HepG2 (cell line): ENCODE measurements around the gene TIMM44. TPM values are rescaled to one million over a fixed set of nuclear protein-coding genes. Genes with fewer than 3 reads are reported as not detected.

Experiments used
- ATAC-seq: fragments of 200-7000 bp; cut with Tn5 transposase; 3 replicates; pipeline ENCODE4 v1.9.1; 2020; ENCODE audit warnings: mild to moderate bottlenecking, moderate library complexity
- BruUV-seq: library from RNA; stranded (reverse); fragments of 400-500 nt; replicated peaks from 2 replicates; lab custom pipeline; 2021; lab: Mats Ljungman, UMichigan
- CTCF ChIA-PET: fragments of 300-600 bp; formaldehyde crosslinking; extraction: SDS; loops from one replicate; lab custom pipeline; 2021; ENCODE audit warnings: low total read pairs, inconsistent platforms, low intra/inter-chr PET ratio; lab: Yijun Ruan, JAX
- POLR2A ChIA-PET: fragments of 350-600 bp; sonication (Branson Sonifier 250); formaldehyde crosslinking; loops from one replicate; lab custom pipeline; 2020; ENCODE audit warnings: antibody characterized with exemption, inconsistent platforms; lab: Yijun Ruan, JAX
- DNase-seq: peaks from one replicate; pipeline ENCODE4 v3.0.0-alpha.2; 2015; ENCODE audit warnings: low spot score
- FAIRE-seq: peaks from 3 replicates; lab custom pipeline; 2011; peaks lifted over from hg19 to GRCh38; lab: Jason Lieb, UNC
- H2AFZ ChIP-seq: one replicate; pipeline ENCODE4 v1.6.1; 2011; ENCODE audit warnings: low read length, inconsistent platforms
- H3K27ac ChIP-seq: fragments of 300-600 bp; 3 replicates; pipeline ENCODE4 v1.8.0; 2011; ENCODE audit warnings: mixed run types, mild to moderate bottlenecking, mixed read lengths, low read length, inconsistent platforms; ENCODE audit not compliant: insufficient read depth; ENCODE audit errors: extremely low read length
- H3K27me3 ChIP-seq, 2 experiments: fragments of 200-600 bp in 1 of 2; 2 replicates in 1 of 2; 3 replicates in 1 of 2; pipeline versions ENCODE4 v1.6.0 to v1.8.0; 2011; ENCODE audit warnings: low read length in 2 of 2, mild to moderate bottlenecking in 2 of 2, moderate library complexity in 2 of 2, inconsistent platforms in 1 of 2; ENCODE audit not compliant: insufficient read depth in 2 of 2, control insufficient read depth in 1 of 2
- H3K36me3 ChIP-seq, 2 experiments: fragments of 200-600 bp in 1 of 2; replicated peaks in 1 of 2; 2 replicates in 1 of 2; 3 replicates in 1 of 2; pipeline versions ENCODE4 v1.5.1 to v1.8.0; 2011; ENCODE audit warnings: low read length in 2 of 2, inconsistent platforms in 1 of 2; ENCODE audit not compliant: insufficient read depth in 2 of 2, control insufficient read depth in 1 of 2
- H3K4me1 ChIP-seq: 2 replicates; pipeline ENCODE4 v1.5.1; 2012; ENCODE audit warnings: low read length, inconsistent platforms; ENCODE audit not compliant: insufficient read depth
- H3K4me2 ChIP-seq: 2 replicates; pipeline ENCODE4 v1.6.0; 2011; ENCODE audit warnings: low read depth, low read length, inconsistent platforms
- H3K4me3 ChIP-seq, 3 experiments: fragments of 200-600 bp in 1 of 3; sonication (generic), shearing (Covaris generic) in 1 of 3; replicated peaks in 1 of 3; 2 replicates each; pipeline ENCODE4 v1.5.1; 2011 to 2016; ENCODE audit warnings: low read length in 3 of 3, inconsistent platforms in 2 of 3, low read depth in 2 of 3, mild to moderate bottlenecking in 2 of 3, control low read depth in 1 of 3, mixed read lengths in 1 of 3; ENCODE audit not compliant: insufficient read depth in 1 of 3
- H3K79me2 ChIP-seq: one replicate; pipeline ENCODE4 v1.6.1; 2011; ENCODE audit warnings: low read length, inconsistent platforms; ENCODE audit not compliant: insufficient read depth
- H3K9ac ChIP-seq: 2 replicates; pipeline ENCODE4 v1.6.0; 2011; ENCODE audit warnings: mild to moderate bottlenecking, low read depth, low read length, inconsistent platforms; ENCODE audit not compliant: insufficient read depth
- H3K9me3 ChIP-seq: 2 replicates; pipeline ENCODE4 v1.5.1; 2012; ENCODE audit warnings: mild to moderate bottlenecking, low read length
- H4K20me1 ChIP-seq: 2 replicates; pipeline ENCODE4 v1.6.0; 2011; ENCODE audit warnings: inconsistent platforms, mild to moderate bottlenecking, low read length, moderate library complexity; ENCODE audit not compliant: insufficient read depth
- FOXP4 ChIP-seq: sonication (generic); formaldehyde crosslinking; IDR thresholded peaks from 2 replicates; pipeline ENCODE4 v1.4.0; 2020; ENCODE audit warnings: missing genetic modification reagents
- MTA1 ChIP-seq: sonication (generic); formaldehyde crosslinking; IDR thresholded peaks from 2 replicates; pipeline ENCODE4 v1.4.0; 2020; ENCODE audit warnings: missing genetic modification reagents, mild to moderate bottlenecking, borderline replicate concordance
- MXD3 ChIP-seq: IDR thresholded peaks from 2 replicates; pipeline ENCODE4 v1.6.1; 2016; ENCODE audit warnings: mild to moderate bottlenecking, missing biosample characterization, missing genetic modification reagents
- STAT6 ChIP-seq: sonication (generic); formaldehyde crosslinking; IDR thresholded peaks from 2 replicates; pipeline ENCODE4 v1.4.0; 2020; ENCODE audit warnings: missing genetic modification reagents, mild to moderate bottlenecking, borderline replicate concordance
- TAF15 ChIP-seq: fragments of 200-400 bp; formaldehyde crosslinking; IDR thresholded peaks from one replicate; pipeline ENCODE4 v1.6.1; 2018; ENCODE audit warnings: mild to moderate bottlenecking, low read depth, low read length; ENCODE audit not compliant: poor library complexity, severe bottlenecking
- TFE3 ChIP-seq: IDR thresholded peaks from 2 replicates; pipeline ENCODE4 v1.6.1; 2016
- ZBTB25 ChIP-seq: IDR thresholded peaks from 2 replicates; pipeline ENCODE4 v1.6.1; 2018; ENCODE audit warnings: missing genetic modification reagents
- ZBTB8A ChIP-seq: sonication (generic); formaldehyde crosslinking; IDR thresholded peaks from 2 replicates; pipeline ENCODE4 v1.4.0; 2020; ENCODE audit warnings: mild to moderate bottlenecking, low read depth, missing genetic modification reagents, borderline replicate concordance
- ZNF121 ChIP-seq: sonication (generic); formaldehyde crosslinking; IDR thresholded peaks from 2 replicates; pipeline ENCODE4 v1.5.0; 2020; ENCODE audit warnings: mild to moderate bottlenecking, missing genetic modification reagents
- ZNF451 ChIP-seq: sonication (generic); formaldehyde crosslinking; IDR thresholded peaks from 2 replicates; pipeline ENCODE4 v1.5.0; 2020; ENCODE audit warnings: mild to moderate bottlenecking, missing genetic modification reagents
- ZNF547 ChIP-seq: sonication (generic); formaldehyde crosslinking; IDR thresholded peaks from 2 replicates; pipeline ENCODE4 v1.5.1; 2020; ENCODE audit warnings: mild to moderate bottlenecking, missing genetic modification reagents
- ZNF740 ChIP-seq: sonication (generic); formaldehyde crosslinking; IDR thresholded peaks from 2 replicates; pipeline ENCODE4 v1.4.0; 2020; ENCODE audit warnings: missing genetic modification reagents
- WGBS: methylation state at CpG from one replicate; pipeline ENCODE4 v1.1.6; 2017; ENCODE audit warnings: low lambda C conversion rate; 5-methylcytosine and 5-hydroxymethylcytosine counted together
- in situ Hi-C: cut with HindIII; loops from 2 replicates; pipeline ENCODE4 v1.10.0; 2017; ENCODE audit warnings: low pct_unique_long_range_greater_than_20kb; ENCODE audit not compliant: extremely low pct_ligation_motif_present
- intact Hi-C: fragments of 100-400 bp; cut with micrococcal nuclease; formaldehyde crosslinking; loops from one replicate; pipeline ENCODE4 v1.10.0; 2022; ENCODE audit not compliant: unreplicated experiment
- polyA plus RNA-seq, 8 experiments: library from polyadenylated mRNA; depleted of rRNA in 3 of 8; stranded (reverse) in 7 of 8; unstranded in 1 of 8; fragments of >200 nt; fragmentation: Illumina TruSeq in 4 of 8; extraction: Trizol in 4 of 8; gene quantifications; 2 replicates each; pipeline versions ENCODE4 v1.2.1 to v1.2.3, GENCODE V29; 2011 to 2016; ENCODE audit warnings: low read depth in 4 of 8, missing spikeins in 1 of 8, mixed read lengths in 1 of 8; ENCODE audit not compliant: insufficient read depth in 1 of 8
- total RNA-seq, 5 experiments: library from RNA; depleted of rRNA; stranded (reverse); fragments of >200 nt; fragmentation: Illumina TruSeq; extraction: Trizol; gene quantifications; 2 replicates each; pipeline ENCODE4 v1.2.3, GENCODE V29; 2016; ENCODE audit warnings: low read depth in 1 of 5

The TIMM44 gene
- total and polyA plus RNA-seq, 2 of the 13 experiments (the other 11 are each of a cell fraction or from before 2014, with no cell fraction given) = 42.9 to 72.6 TPM

GRCh38 chr19:7888145-7888825 is 55.2 kb downstream of the TIMM44 start, which contains the start of gene LRRC8E:
Gene LRRC8E, plus strand, starts transcription at chr19:7888510. Its CDS starts 7,094 bp downstream, at chr19:7895604.
- CTCF ChIA-PET = no interaction called here
- BruUV-seq = no TSS peak
- H3K27me3 ChIP-seq = no peaks in the 10 kb centered on the region
- peak within 1 kb of the TSS; percentile 86 for H3K9ac ChIP-seq
- POLR2A ChIA-PET = interaction anchor here (0.8 to 8.1 kb wide), 12 partner anchors 9 to 57 kb away, joined by 4 to 75 read pairs (median 6); partner anchors contain the start of genes MAP2K7, PRR36, SNAPC2 and TIMM44
- H3K4me3 ChIP-seq = peak within 1 kb of the TSS; percentile 82 to 93 (median 90)
- peak within 1 kb of the TSS; percentile 88 for H3K4me2 ChIP-seq
- H4K20me1 ChIP-seq = no peaks in the 10 kb centered on the region
- no peaks in the 10 kb centered on the region for H3K9me3 ChIP-seq
- DNase-seq (peak; percentile 59), FAIRE-seq (no peak), ATAC-seq (peak; percentile 94)
- peak within 1 kb of the TSS; percentile 58 for H3K27ac ChIP-seq
- 4% methylated on average over 5 of the region's 53 CpGs for WGBS
- in situ Hi-C loops (no loop called here), intact Hi-C loops (no loop called here)
- peaks cover 7% of the 10 kb centered on the region for H3K79me2 ChIP-seq
- H3K4me1 ChIP-seq = peaks cover 66% of the 10 kb centered on the region
- no peak within 1 kb of the TSS for H2AFZ ChIP-seq
- no peaks in the 10 kb centered on the region for H3K36me3 ChIP-seq
- TF ChIP-seq ZBTB25 (CRISPR knock-in tag) (no peak), FOXP4 (CRISPR knock-in tag) (no peak), MTA1 (CRISPR knock-in tag) (peak; percentile 46; the same call in 1 of the 2 replicates), TFE3 (CRISPR knock-in tag) (0 out of 2 replicates have a peak, but pooled peaks have one; percentile 18), ZNF451 (CRISPR knock-in tag) (peak; percentile 73; the same call in 1 of the 2 replicates), MXD3 (CRISPR knock-in tag) (peak; percentile 89), ZNF121 (CRISPR knock-in tag) (peak; percentile 42; the same call in 1 of the 2 replicates), ZBTB8A (CRISPR knock-in tag) (no peak), ZNF547 (0 out of 2 replicates have a peak, but pooled peaks have one; percentile 55), ZNF740 (CRISPR knock-in tag) (peak; percentile 71; the same call in 1 of the 2 replicates), TAF15 (no peak), STAT6 (CRISPR knock-in tag) (peak; percentile 59; the same call in 1 of the 2 replicates)
